Measurements from ENCODE around the gene CARS2.
"Not testable (repeated sequence)": the region's sequence is repeated elsewhere in the genome, so short reads cannot be mapped to it uniquely, and the experiment has no call there.

Gene CARS2

GRCh38 chr13:110615005-110615321 is 91.0 kb downstream of the CARS2 start:
- no peak for TF ChIP-seq EZH2 (IDR thresholded peaks at IDR 0.05)
- TF ChIP-seq FOXP2 (optimal IDR thresholded peaks at IDR 0.05; ENCODE audit: control extremely low read depth, extremely low read length, insufficient read depth) = no peak
- no peak for TF ChIP-seq POLR2AphosphoS5 (IDR thresholded peaks at IDR 0.05; ENCODE audit: borderline replicate concordance, low read depth, low read length)
- Histone ChIP-seq H3K27ac (no peak overlapping the region), H3K9me3 (ENCODE audit: low read depth, low read length) (no peaks in the 10 kb centered on the region), H3K9ac (ENCODE audit: insufficient read length) (peak overlapping the region; percentile 46), H3K36me3 (ENCODE audit: insufficient read depth, low read length) (no peaks in the 10 kb centered on the region), H3K4me3 (peak overlapping the region; percentile 87)
- no peak for DNase-seq (ENCODE audit: low read depth, low spot score)

- no peaks in the 10 kb centered on the region for H3K36me3 ChIP-seq (ENCODE audit: insufficient read depth, low read length)
- no peak overlapping the region for H3K4me3 ChIP-seq
- no peak overlapping the region for H3K9ac ChIP-seq (ENCODE audit: insufficient read length)
- H3K9me3 ChIP-seq (ENCODE audit: low read depth, low read length) = no peaks in the 10 kb centered on the region
- H3K27ac ChIP-seq = no peak overlapping the region
- TF ChIP-seq EZH2 (IDR thresholded peaks at IDR 0.05) = no peak
- no peak for TF ChIP-seq POLR2AphosphoS5 (IDR thresholded peaks at IDR 0.05; ENCODE audit: borderline replicate concordance, low read depth, low read length)
- no peak for TF ChIP-seq FOXP2 (optimal IDR thresholded peaks at IDR 0.05; ENCODE audit: control extremely low read depth, extremely low read length, insufficient read depth)
- no peak for DNase-seq (ENCODE audit: low read depth, low spot score)
Observed at GRCh38 chr13:110610955-110611595, 94.8 kb downstream of the CARS2 start.

GRCh38 chr13:110607675-110608224 is 98.2 kb downstream of the CARS2 start:
- no peak overlapping the region for H3K4me3 ChIP-seq
- no peaks in the 10 kb centered on the region for H3K36me3 ChIP-seq (ENCODE audit: insufficient read depth, low read length)
- H3K9me3 ChIP-seq (ENCODE audit: low read depth, low read length) = no peaks in the 10 kb centered on the region
- 0 out of 2 replicates have a peak overlapping the region, but pooled peaks have one; percentile 10 for H3K27ac ChIP-seq
- no peak for TF ChIP-seq EZH2 (IDR thresholded peaks at IDR 0.05)
- TF ChIP-seq POLR2AphosphoS5 (IDR thresholded peaks at IDR 0.05; ENCODE audit: borderline replicate concordance, low read depth, low read length) = no peak
- no peak for TF ChIP-seq FOXP2 (optimal IDR thresholded peaks at IDR 0.05; ENCODE audit: control extremely low read depth, extremely low read length, insufficient read depth)
- no peak for DNase-seq (ENCODE audit: low read depth, low spot score)
- H3K9ac ChIP-seq (ENCODE audit: insufficient read length) = peak overlapping the region; percentile 30

- not testable (repeated sequence) for H3K36me3 ChIP-seq (ENCODE audit: insufficient read depth, low read length); H3K27ac ChIP-seq; DNase-seq (ENCODE audit: low read depth, low spot score); H3K9me3 ChIP-seq (ENCODE audit: low read depth, low read length); H3K9ac ChIP-seq (ENCODE audit: insufficient read length); H3K4me3 ChIP-seq
Observed at GRCh38 chr13:110606281-110606680, 99.6 kb downstream of the CARS2 start.

GRCh38 chr13:110605132-110605531 is 100.8 kb downstream of the CARS2 start:
- no peaks in the 10 kb centered on the region for H3K36me3 ChIP-seq (ENCODE audit: insufficient read depth, low read length)
- H3K27ac ChIP-seq = no peak overlapping the region
- DNase-seq (ENCODE audit: low read depth, low spot score) = no peak
- no peak overlapping the region for H3K9ac ChIP-seq (ENCODE audit: insufficient read length)
- no peak overlapping the region for H3K4me3 ChIP-seq
- TF ChIP-seq POLR2AphosphoS5 (IDR thresholded peaks at IDR 0.05; ENCODE audit: borderline replicate concordance, low read depth, low read length) = no peak
- no peak for TF ChIP-seq EZH2 (IDR thresholded peaks at IDR 0.05)
- TF ChIP-seq FOXP2 (optimal IDR thresholded peaks at IDR 0.05; ENCODE audit: control extremely low read depth, extremely low read length, insufficient read depth) = no peak
- no peaks in the 10 kb centered on the region for H3K9me3 ChIP-seq (ENCODE audit: low read depth, low read length)

- no peak overlapping the region for H3K27ac ChIP-seq
- no peaks in the 10 kb centered on the region for H3K9me3 ChIP-seq (ENCODE audit: low read depth, low read length)
- H3K9ac ChIP-seq (ENCODE audit: insufficient read length) = no peak overlapping the region
- DNase-seq (ENCODE audit: low read depth, low spot score) = no peak
- TF ChIP-seq POLR2AphosphoS5 (IDR thresholded peaks at IDR 0.05; ENCODE audit: borderline replicate concordance, low read depth, low read length) (no peak), EZH2 (IDR thresholded peaks at IDR 0.05) (no peak), FOXP2 (optimal IDR thresholded peaks at IDR 0.05; ENCODE audit: control extremely low read depth, extremely low read length, insufficient read depth) (no peak)
- no peak overlapping the region for H3K4me3 ChIP-seq
- H3K36me3 ChIP-seq (ENCODE audit: insufficient read depth, low read length) = no peaks in the 10 kb centered on the region
Observed at GRCh38 chr13:110600980-110601379, 104.9 kb downstream of the CARS2 start.

GRCh38 chr13:110600261-110600819 is 105.6 kb downstream of the CARS2 start:
- no peak overlapping the region for H3K9ac ChIP-seq (ENCODE audit: insufficient read length)
- H3K36me3 ChIP-seq (ENCODE audit: insufficient read depth, low read length) = no peaks in the 10 kb centered on the region
- H3K9me3 ChIP-seq (ENCODE audit: low read depth, low read length) = no peaks in the 10 kb centered on the region
- TF ChIP-seq POLR2AphosphoS5 (IDR thresholded peaks at IDR 0.05; ENCODE audit: borderline replicate concordance, low read depth, low read length) (no peak), EZH2 (IDR thresholded peaks at IDR 0.05) (no peak), FOXP2 (optimal IDR thresholded peaks at IDR 0.05; ENCODE audit: control extremely low read depth, extremely low read length, insufficient read depth) (no peak)
- H3K27ac ChIP-seq = no peak overlapping the region
- no peak overlapping the region for H3K4me3 ChIP-seq
- no peak for DNase-seq (ENCODE audit: low read depth, low spot score)

- DNase-seq (ENCODE audit: low read depth, low spot score) = no peak
- Histone ChIP-seq H3K36me3 (ENCODE audit: insufficient read depth, low read length) (no peaks in the 10 kb centered on the region), H3K9ac (ENCODE audit: insufficient read length) (no peak overlapping the region), H3K4me3 (no peak overlapping the region), H3K9me3 (ENCODE audit: low read depth, low read length) (no peaks in the 10 kb centered on the region), H3K27ac (no peak overlapping the region)
- TF ChIP-seq POLR2AphosphoS5 (IDR thresholded peaks at IDR 0.05; ENCODE audit: borderline replicate concordance, low read depth, low read length) (no peak), EZH2 (IDR thresholded peaks at IDR 0.05) (no peak), FOXP2 (optimal IDR thresholded peaks at IDR 0.05; ENCODE audit: control extremely low read depth, extremely low read length, insufficient read depth) (no peak)
Observed at GRCh38 chr13:110597041-110597689, 108.8 kb downstream of the CARS2 start.

Measured in SK-N-MC (cell line).